ENCODE data around the gene OTUD3.
"Not testable (repeated sequence)": the region's sequence is repeated elsewhere in the genome, so short reads cannot be mapped to it uniquely, and the experiment has no call there.

OTUD3 gene

DNA sequence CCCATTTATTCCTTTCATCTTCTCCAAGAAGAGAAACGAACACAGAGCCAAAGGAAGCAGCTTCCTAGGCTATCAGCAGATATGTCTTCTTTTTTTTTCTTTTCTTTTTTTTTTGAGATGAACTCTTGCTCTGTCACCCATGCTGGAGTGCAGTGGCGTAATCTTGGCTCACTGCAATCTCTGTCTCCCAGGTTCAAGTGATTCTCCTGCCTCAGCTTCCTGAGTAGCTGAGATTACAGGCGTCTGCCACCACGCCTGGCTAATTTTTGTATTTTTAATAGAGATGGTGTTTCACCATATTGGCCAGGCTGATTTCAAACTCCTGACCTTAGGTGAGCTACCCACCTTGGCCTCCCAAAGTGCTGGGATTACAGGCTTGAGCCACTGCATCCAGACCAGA is 13.6 kb upstream of the OTUD3 start:
- DNase-seq (ENCODE audit: low read depth, low spot score): not testable (repeated sequence)

DNA sequence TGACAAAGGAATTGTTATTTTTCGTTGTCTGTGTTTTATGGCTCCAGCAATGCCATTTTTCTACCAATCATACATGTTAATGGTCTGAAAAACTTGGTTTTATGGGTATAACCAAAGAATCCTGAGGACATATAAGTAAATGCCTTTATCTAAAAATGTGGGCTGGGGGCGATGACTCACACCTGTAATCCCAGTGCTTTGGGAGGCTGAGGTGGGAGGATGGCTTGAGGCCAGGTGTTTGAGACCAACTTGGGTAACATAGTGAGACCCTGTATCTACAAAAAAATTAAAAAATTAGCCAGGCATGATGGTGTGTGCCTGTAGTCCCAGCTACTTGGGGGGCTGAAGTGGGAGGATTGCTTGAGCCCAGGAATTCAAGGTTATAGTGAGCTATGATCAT is 12.7 kb upstream of the OTUD3 start:
- not testable (repeated sequence) for DNase-seq (ENCODE audit: low read depth, low spot score)

DNA sequence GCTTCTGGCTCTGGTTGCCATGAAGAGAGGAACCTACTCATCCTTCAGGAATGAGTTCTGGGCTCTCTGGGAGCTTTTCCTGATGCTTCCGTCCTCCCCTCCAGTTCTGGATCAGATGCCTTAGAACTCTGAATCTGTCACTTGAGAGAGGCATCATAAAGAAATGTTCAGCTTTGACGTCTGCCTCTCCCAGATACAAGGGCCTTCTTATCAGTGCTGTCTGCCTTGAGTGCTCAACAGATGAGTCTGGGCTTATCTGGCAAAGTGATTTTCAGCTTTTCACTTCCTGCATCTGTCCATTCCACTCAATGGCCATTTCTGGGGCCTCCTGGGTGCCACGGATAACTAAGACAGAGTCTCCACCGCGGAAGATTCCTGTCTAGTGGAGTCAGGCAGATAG is 12.3 kb upstream of the OTUD3 start:
- no peak for DNase-seq (ENCODE audit: low read depth, low spot score)

DNA sequence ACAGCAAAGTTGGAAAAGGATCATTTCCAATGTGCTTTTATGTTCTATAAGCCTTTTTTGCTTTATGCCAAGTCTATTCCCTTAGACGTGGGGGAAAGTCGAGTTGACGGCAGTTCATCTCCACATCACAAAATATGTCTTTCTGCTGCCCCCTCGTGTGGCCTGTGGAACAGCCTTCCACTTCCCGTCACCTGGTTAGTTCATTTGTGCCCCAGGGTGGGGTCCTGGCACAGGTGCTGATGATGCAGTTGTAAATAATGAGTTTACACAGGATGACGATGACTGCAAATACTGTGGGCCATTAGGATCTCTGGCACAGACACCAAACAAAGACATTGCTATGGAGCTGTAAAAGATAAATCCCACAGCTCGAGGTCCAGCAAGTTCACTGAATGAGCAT is 10.0 kb upstream of the OTUD3 start:
- no peak for DNase-seq (ENCODE audit: low read depth, low spot score)

- no peak for DNase-seq (ENCODE audit: low read depth, low spot score)
Measured at GRCh38 chr1:19877181-19877750, 4.9 kb upstream of the OTUD3 start.

- DNase-seq (ENCODE audit: low read depth, low spot score): no peak
Measured at GRCh38 chr1:19877821-19878636, 4.2 kb upstream of the OTUD3 start.

DNA sequence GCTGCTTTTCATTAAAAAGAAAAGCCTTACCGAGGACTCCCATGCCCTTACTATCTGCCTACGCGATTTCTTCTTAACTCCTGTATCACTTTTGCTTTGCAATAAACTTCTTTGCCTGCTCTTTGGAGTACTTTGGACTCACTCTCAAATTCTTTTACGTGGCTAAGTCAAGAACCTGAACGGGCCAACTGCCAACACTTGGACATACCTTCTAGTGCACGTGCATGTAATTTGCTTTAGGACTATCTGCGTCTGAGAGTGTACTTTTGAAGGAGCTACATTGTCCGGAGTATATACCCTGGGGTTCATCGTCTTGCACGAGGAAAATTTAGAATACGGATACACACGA is 3.6 kb upstream of the OTUD3 start:
- DNase-seq (ENCODE audit: low read depth, low spot score): no peak

- no peak for DNase-seq (ENCODE audit: low read depth, low spot score)
Measured at GRCh38 chr1:19879227-19879626, 3.0 kb upstream of the OTUD3 start.

- no peak for DNase-seq (ENCODE audit: low read depth, low spot score)
Measured at GRCh38 chr1:19879661-19880060, 2.5 kb upstream of the OTUD3 start.

DNA sequence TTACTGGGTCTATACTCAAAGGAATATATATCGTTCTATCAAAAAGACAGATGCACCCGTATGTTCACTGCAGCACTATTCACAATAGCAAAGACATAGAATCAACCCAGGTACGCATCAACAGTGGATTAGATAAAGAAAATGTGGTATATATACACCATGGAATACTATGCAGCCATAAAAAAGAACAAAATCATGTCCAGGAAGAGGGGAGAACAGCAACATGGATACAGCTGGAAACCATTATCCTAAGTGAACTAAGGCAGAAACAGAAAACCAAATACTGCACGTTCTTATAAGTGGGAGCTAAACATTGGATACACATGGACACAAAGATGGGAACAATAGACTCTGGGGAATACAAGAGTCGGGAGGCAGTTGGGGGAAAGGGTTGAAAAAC is 1.4 kb upstream of the OTUD3 start:
- not testable (repeated sequence) for DNase-seq (ENCODE audit: low read depth, low spot score)

- no peak for DNase-seq (ENCODE audit: low read depth, low spot score)
Measured at GRCh38 chr1:19884312-19884711, 2.1 kb downstream of the OTUD3 start.

DNA sequence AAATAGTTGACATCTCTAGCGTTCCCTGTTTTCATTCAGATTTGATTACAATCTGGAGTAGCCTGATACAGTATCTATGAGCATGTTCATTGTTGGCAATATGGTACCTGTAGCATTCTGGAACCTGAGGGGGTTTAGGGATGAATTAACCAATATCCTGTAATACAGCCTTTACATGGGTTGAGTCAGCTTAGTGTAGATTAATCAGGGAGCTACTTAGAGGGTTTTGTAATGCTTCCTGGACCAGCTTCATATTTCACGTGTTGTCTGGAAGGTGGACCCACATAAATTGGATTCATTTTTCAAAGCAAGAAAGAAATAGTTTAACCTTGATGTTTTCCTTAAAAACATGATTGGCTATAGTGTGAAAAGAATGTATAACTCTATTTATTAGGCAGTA is 3.6 kb downstream of the OTUD3 start:
- no peak for DNase-seq (ENCODE audit: low read depth, low spot score)

- DNase-seq (ENCODE audit: low read depth, low spot score): no peak
Measured at GRCh38 chr1:19888112-19888511, 5.9 kb downstream of the OTUD3 start.

DNA sequence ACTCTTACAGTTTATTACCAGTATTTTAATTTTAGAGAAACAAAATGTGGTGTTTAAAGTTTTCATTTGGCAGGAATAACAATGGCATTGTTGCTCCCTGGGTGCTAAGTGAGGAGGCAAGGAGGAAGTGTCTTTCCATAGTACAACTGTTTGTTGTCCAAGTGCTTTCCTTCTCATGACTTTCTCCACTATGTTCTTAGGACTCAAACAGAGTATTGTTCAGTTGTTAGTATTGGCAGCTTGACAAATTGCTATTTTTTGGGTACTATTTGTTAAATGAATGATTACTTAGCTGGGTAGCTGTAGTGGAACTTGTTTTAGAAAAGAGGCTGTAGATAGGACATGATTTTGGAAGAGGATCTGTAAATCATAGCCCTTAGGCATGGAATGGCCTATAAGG is 7.5 kb downstream of the OTUD3 start:
- DNase-seq (ENCODE audit: low read depth, low spot score): no peak

- DNase-seq (ENCODE audit: low read depth, low spot score): no peak
Measured at GRCh38 chr1:19892129-19892528, 9.9 kb downstream of the OTUD3 start.

DNA sequence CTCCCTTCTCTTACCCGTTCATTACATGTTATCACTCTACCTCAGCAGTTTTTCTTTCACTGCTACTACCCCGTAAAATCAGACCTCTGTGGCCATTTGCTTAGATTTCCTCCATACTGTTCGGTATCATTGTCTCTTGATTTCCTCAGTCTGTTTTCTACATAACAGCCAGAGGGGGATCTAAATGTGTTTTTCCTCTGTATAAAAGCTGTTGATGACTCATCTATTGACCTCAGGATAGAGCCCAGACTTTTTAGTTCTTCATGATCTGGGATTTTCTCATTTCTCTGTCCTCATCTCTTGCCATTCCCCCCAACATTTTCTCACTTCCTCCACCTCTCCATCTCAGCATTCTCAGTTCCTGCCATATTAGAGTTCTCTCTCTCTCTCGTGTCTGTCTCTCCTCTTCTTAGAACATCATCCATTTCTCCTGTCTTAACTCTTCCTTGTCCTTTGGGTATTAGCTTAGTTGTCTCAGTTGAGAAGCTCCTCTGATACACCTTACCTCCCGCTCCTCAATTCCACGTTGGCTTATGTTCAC is 10.5 kb downstream of the OTUD3 start:
- no peak for DNase-seq (ENCODE audit: low read depth, low spot score)

DNA sequence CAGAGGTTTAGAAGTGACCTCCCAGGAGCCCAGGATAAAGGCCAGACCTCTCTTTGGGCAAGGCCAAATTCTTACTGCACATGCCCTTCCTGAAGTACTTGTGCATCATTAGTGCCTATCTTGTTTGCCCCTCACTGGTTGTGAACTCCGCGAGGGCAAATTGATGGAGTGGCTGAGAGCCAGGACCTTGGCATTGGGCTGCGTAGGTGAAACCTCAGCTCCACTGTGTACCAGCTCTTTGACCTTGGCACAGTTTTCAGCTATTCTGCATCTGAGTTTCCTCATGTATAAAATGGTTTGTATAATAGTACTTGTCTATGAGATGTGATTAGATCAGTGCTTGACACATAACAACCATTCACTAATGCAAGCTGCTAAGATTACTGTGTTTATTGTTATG is 11.5 kb downstream of the OTUD3 start:
- DNase-seq (ENCODE audit: low read depth, low spot score): no peak

- peak; percentile 58 for DNase-seq (ENCODE audit: low read depth, low spot score)
Measured at GRCh38 chr1:19894218-19894617, 12.0 kb downstream of the OTUD3 start.

GRCh38 chr1:19901653-19902052 is 19.5 kb downstream of the OTUD3 start:
- no peak for DNase-seq (ENCODE audit: low read depth, low spot score)

GRCh38 chr1:19903621-19904020 is 21.4 kb downstream of the OTUD3 start:
- DNase-seq (ENCODE audit: low read depth, low spot score): peak; percentile 33

DNA sequence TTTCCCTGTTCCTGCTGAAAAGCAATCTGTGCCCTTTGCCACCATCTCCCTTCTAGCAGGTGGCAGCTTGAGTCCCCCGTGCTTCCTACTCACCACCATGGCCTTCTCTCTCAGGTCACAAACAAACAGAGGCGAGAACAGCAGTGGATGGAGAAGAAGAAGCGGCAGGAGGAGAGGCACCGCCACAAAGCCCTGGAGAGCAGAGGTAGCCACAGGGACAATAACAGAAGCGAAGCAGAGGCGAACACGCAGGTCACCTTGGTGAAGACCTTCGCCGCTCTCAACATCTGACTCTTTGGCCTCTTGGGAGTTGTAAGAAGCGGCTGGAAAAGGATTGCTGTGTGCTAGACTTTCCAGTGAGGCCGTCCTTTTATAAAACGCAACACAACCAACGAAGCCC is 25.3 kb downstream of the OTUD3 start:
- DNase-seq (ENCODE audit: low read depth, low spot score): no peak

DNA sequence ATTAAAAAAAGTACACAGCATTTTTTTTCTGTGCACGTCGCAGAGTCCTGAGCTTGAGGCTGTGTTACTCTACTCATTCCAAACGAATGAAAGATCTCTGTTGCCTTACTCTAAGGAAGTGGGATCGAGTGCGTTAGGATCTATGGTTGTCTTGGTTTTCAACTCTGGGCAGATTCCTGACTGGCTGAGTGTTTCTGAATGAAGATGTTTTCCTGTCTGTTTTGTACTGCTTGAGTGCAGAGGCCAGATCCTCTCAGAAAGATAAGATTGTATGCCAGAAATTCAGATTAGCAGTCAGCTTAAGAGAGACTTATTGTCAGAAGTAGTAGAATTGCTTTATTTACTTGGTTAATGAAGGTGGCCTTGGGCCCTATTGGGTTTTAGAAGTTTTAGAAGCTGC is 27.2 kb downstream of the OTUD3 start:
- no peak for DNase-seq (ENCODE audit: low read depth, low spot score)

- DNase-seq (ENCODE audit: low read depth, low spot score): no peak
Measured at GRCh38 chr1:19909971-19910370, 27.8 kb downstream of the OTUD3 start.

All from astrocyte of the hippocampus (primary cell).